Eye (tissue), 1 donor: ENCODE results near the gene HS1BP3.

ENCODE experiments used
- DNase-seq: peaks from one replicate; pipeline ENCODE4 v3.0.0-alpha.2; 2015

The HS1BP3 gene

GRCh38 chr2:20567926-20568179 lies 83.0 kb downstream of the HS1BP3 start:
- DNase-seq, result no peak
